K562 (cell line): ENCODE measurements around the gene DNAH3. TPM values are rescaled to one million over a fixed set of nuclear protein-coding genes. Genes with fewer than 3 reads are reported as not detected.

Experiments used
- ATF1 ChIP-seq, 2 experiments: fragments of 450-650 bp in 1 of 2; IDR thresholded peaks; 2 replicates each; pipeline ENCODE4 v1.6.1; 2016; ENCODE audit warnings: missing compliant biosample characterization in 1 of 2, missing genetic modification characterization in 1 of 2
- CBFA2T3 ChIP-seq: fragments of 450-650 bp; IDR thresholded peaks from 2 replicates; pipeline ENCODE4 v1.6.1; 2017
- E2F6 ChIP-seq, 2 experiments: IDR thresholded peaks; 2 replicates each; pipeline ENCODE4 v1.6.1; 2011; ENCODE audit warnings: borderline replicate concordance in 1 of 2, control low read depth in 1 of 2, low read depth in 1 of 2, low read length in 1 of 2, mild to moderate bottlenecking in 1 of 2, mixed read lengths in 1 of 2, moderate library complexity in 1 of 2; ENCODE audit not compliant: insufficient read depth in 1 of 2, insufficient read length in 1 of 2, poor library complexity in 1 of 2, severe bottlenecking in 1 of 2; ENCODE audit errors: extremely low read depth in 1 of 2
- EP400 ChIP-seq: fragments of 450-650 bp; IDR thresholded peaks from 2 replicates; pipeline ENCODE4 v1.6.1; 2017; ENCODE audit warnings: antibody characterized with exemption, mild to moderate bottlenecking, moderate library complexity
- ESRRA ChIP-seq: fragments of 450-650 bp; IDR thresholded peaks from 2 replicates; pipeline ENCODE4 v1.6.1; 2014; ENCODE audit warnings: low read depth, mild to moderate bottlenecking, moderate library complexity, borderline replicate concordance
- ILK ChIP-seq: fragments of 450-650 bp; IDR thresholded peaks from 2 replicates; pipeline ENCODE4 v1.6.1; 2016; ENCODE audit warnings: missing genetic modification characterization, low read depth, mild to moderate bottlenecking, missing compliant biosample characterization, moderate library complexity, borderline replicate concordance
- MYC ChIP-seq, 2 experiments: fragments of 250-450 bp in 1 of 2; sonication (Bioruptor Pico) in 1 of 2; IDR thresholded peaks; 2 replicates each; pipeline versions ENCODE4 v1.5.1 to v1.6.1; 2012 to 2021; ENCODE audit warnings: low read depth in 2 of 2, borderline replicate concordance in 1 of 2, improper control_type of control experiment in 1 of 2, low read length in 1 of 2, mild to moderate bottlenecking in 1 of 2, moderate library complexity in 1 of 2
- NFE2L1 ChIP-seq: fragments of 450-650 bp; IDR thresholded peaks from 2 replicates; pipeline ENCODE4 v1.6.1; 2016; ENCODE audit warnings: missing genetic modification characterization, low read depth, mild to moderate bottlenecking, missing compliant biosample characterization, moderate library complexity, borderline replicate concordance
- NR2C2 ChIP-seq, 2 experiments: fragments of 200-800 bp in 1 of 2; sonication (Bioruptor generic) in 1 of 2; sonication (generic) in 1 of 2; formaldehyde crosslinking in 1 of 2; IDR thresholded peaks; 2 replicates each; pipeline versions ENCODE4 v1.6.1 to v1.8.0; 2016 to 2022; ENCODE audit warnings: mild to moderate bottlenecking in 1 of 2, missing compliant biosample characterization in 1 of 2, missing genetic modification characterization in 1 of 2, missing genetic modification reagents in 1 of 2
- NR4A1 ChIP-seq, 2 experiments: fragments of 250-450 bp in 1 of 2; fragments of 450-650 bp in 1 of 2; sonication (Bioruptor Pico) in 1 of 2; IDR thresholded peaks; 2 replicates each; pipeline versions ENCODE4 v1.4.0 to v1.6.1; 2016 to 2020; ENCODE audit warnings: mild to moderate bottlenecking in 2 of 2, missing compliant biosample characterization in 1 of 2, missing genetic modification characterization in 1 of 2, moderate library complexity in 1 of 2
- POLR2H ChIP-seq: IDR thresholded peaks from 2 replicates; pipeline ENCODE4 v1.6.1; 2016; ENCODE audit warnings: missing genetic modification characterization, low read depth, mild to moderate bottlenecking, control low read depth, missing compliant biosample characterization, moderate library complexity
- PTRF ChIP-seq: fragments of 450-650 bp; IDR thresholded peaks from 2 replicates; pipeline ENCODE4 v1.6.1; 2016; ENCODE audit warnings: mild to moderate bottlenecking, missing genetic modification characterization, missing compliant biosample characterization
- THRA ChIP-seq: fragments of 450-650 bp; IDR thresholded peaks from 2 replicates; pipeline ENCODE4 v1.6.1; 2017; ENCODE audit warnings: mild to moderate bottlenecking, moderate library complexity
- THRAP3 ChIP-seq: fragments of 450-650 bp; IDR thresholded peaks from 2 replicates; pipeline ENCODE4 v1.6.1; 2016; ENCODE audit warnings: mild to moderate bottlenecking, inconsistent platforms, borderline replicate concordance
- XRCC5 ChIP-seq: fragments of 200-400 bp; formaldehyde crosslinking; IDR thresholded peaks from 2 replicates; pipeline ENCODE4 v1.6.1; 2017; ENCODE audit warnings: low read depth, mild to moderate bottlenecking, low read length
- ZBTB33 ChIP-seq: sonication (generic); formaldehyde crosslinking; IDR thresholded peaks from 2 replicates; pipeline ENCODE4 v1.8.1; 2023; ENCODE audit warnings: mild to moderate bottlenecking, missing genetic modification reagents
- ZNF174 ChIP-seq: fragments of 250-450 bp; sonication (Bioruptor Pico); IDR thresholded peaks from 2 replicates; pipeline ENCODE4 v1.4.0; 2020; ENCODE audit warnings: mild to moderate bottlenecking
- ZNF224 ChIP-seq: sonication (generic); formaldehyde crosslinking; IDR thresholded peaks from 2 replicates; pipeline ENCODE4 v1.8.0; 2022; ENCODE audit warnings: mild to moderate bottlenecking, missing genetic modification reagents
- ZNF282 ChIP-seq: sonication (generic); formaldehyde crosslinking; IDR thresholded peaks from 2 replicates; pipeline ENCODE4 v1.8.1; 2023; ENCODE audit warnings: missing genetic modification reagents
- ZNF668 ChIP-seq: fragments of 250-450 bp; sonication (Bioruptor Pico); IDR thresholded peaks from 2 replicates; pipeline ENCODE4 v1.8.0; 2022; ENCODE audit warnings: mild to moderate bottlenecking, inconsistent platforms
- polyA plus RNA-seq, 8 experiments: library from polyadenylated mRNA; depleted of rRNA in 4 of 8; stranded (reverse) in 5 of 8; unstranded in 3 of 8; fragments of >200 nt; fragmentation: Nextera tagmentation in 2 of 8; fragmentation: Illumina TruSeq in 1 of 8; extraction: Ambion mirVana in 2 of 8; extraction: Trizol in 1 of 8; gene quantifications; 2 replicates each; pipeline versions ENCODE4 v1.2.1 to v1.2.3, GENCODE V29; 2011 to 2014; ENCODE audit warnings: inconsistent platforms in 1 of 8, missing spikeins in 1 of 8
- total RNA-seq, 7 experiments: library from RNA; depleted of rRNA in 6 of 7; stranded (reverse); fragments of >200 nt in 6 of 7; fragmentation: Illumina TruSeq in 2 of 7; extraction: Trizol in 2 of 7; gene quantifications; 2 replicates each; pipeline versions ENCODE4 v1.2.1 to v1.2.3, GENCODE V29; 2011 to 2021; ENCODE audit warnings: low replicate concordance in 1 of 7

DNAH3 gene
- total and polyA plus RNA-seq, 9 of the 15 experiments (the other 6 are each of a cell fraction or from before 2014, with no cell fraction given), result 0.32 to 0.84 (median 0.44) TPM

- TF ChIP-seq ZBTB33 (peak; percentile 40; the same call in 1 of the 2 replicates), NR2C2 (CRISPR knock-in tag; IDR thresholded peaks at IDR 0.05) (peak; percentile 62; the same call in 1 of the 2 replicates), NR2C2 (tag; IDR thresholded peaks at IDR 0.05) (0 out of 2 replicates have a peak, but pooled peaks have one; percentile 18), NFE2L1 (tag) (peak; percentile 8; the same call in 1 of the 2 replicates), ZNF224 (CRISPR knock-in tag) (no peak), ZNF174 (CRISPR knock-in tag) (no peak), EP400 (peak; percentile 24; the same call in 1 of the 2 replicates), ZNF668 (CRISPR knock-in tag) (no peak), XRCC5 (no peak), ILK (tag) (no peak), ESRRA (peak; percentile 65; the same call in 1 of the 2 replicates), THRAP3 (peak; percentile 76; the same call in 1 of the 2 replicates), PTRF (tag) (0 out of 2 replicates have a peak, but pooled peaks have one; percentile 44), POLR2H (tag) (no peak), E2F6 (IDR thresholded peaks at IDR 0.05; ENCODE audit: borderline replicate concordance in 1 of 2, extremely low read depth in 1 of 2, insufficient read depth in 1 of 2, insufficient read length in 1 of 2, low read depth in 1 of 2, low read length in 1 of 2, poor library complexity in 1 of 2, severe bottlenecking in 1 of 2) (peak in 1 of 2 experiments; percentile 13), THRA (no peak), MYC (IDR thresholded peaks at IDR 0.05; ENCODE audit: low read depth, low read length) (0 out of 2 replicates have a peak, but pooled peaks have one; percentile 8), MYC (CRISPR knock-in tag; IDR thresholded peaks at IDR 0.05; ENCODE audit: borderline replicate concordance, low read depth) (no peak), ZNF282 (CRISPR knock-in tag) (no peak), NR4A1 (CRISPR knock-in tag; IDR thresholded peaks at IDR 0.05) (no peak), NR4A1 (tag; IDR thresholded peaks at IDR 0.05) (0 out of 2 replicates have a peak, but pooled peaks have one; percentile 30), ATF1 (CRISPR knock-in tag; IDR thresholded peaks at IDR 0.05) (no peak), ATF1 (tag; IDR thresholded peaks at IDR 0.05) (0 out of 2 replicates have a peak, but pooled peaks have one; percentile 11), CBFA2T3 (peak; percentile 38; the same call in 1 of the 2 replicates)
Measured at GRCh38 chr16:20916289-20916688, 234.4 kb downstream of the DNAH3 start (continued).
